GM19397 (cell line): ENCODE results near the gene SLC25A17.
"Not testable (repeated sequence)": the region's sequence is repeated elsewhere in the genome, so short reads cannot be mapped to it uniquely, and the experiment has no call there.

Experiments
- ATAC-seq: cut with Tn5 transposase; IDR thresholded peaks from one replicate; pipeline ENCODE4 v1.9.1; 2021; ENCODE audit warnings: mild to moderate bottlenecking, moderate library complexity; ENCODE audit not compliant: unreplicated experiment

SLC25A17 gene

DNA sequence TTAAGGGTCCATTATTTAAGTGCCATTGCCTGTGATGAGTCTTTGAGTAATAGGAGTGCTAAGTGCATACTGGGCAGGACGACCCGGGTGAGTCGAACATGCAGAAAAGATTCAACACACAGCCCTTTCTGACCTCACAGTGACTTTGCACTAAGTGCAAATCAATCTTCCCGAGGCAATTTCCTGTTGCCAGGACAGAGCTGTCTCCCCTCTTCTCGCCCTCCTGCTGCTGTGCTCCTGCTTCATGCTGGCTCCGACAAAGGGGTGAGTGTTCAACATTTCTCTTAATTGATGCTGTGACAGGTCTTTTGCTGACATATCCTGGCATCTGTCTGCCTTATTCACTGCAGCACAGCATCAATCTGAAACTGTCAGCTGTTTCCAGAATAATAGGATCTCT is 97.9 kb downstream of the SLC25A17 start:
- no peak for ATAC-seq

DNA sequence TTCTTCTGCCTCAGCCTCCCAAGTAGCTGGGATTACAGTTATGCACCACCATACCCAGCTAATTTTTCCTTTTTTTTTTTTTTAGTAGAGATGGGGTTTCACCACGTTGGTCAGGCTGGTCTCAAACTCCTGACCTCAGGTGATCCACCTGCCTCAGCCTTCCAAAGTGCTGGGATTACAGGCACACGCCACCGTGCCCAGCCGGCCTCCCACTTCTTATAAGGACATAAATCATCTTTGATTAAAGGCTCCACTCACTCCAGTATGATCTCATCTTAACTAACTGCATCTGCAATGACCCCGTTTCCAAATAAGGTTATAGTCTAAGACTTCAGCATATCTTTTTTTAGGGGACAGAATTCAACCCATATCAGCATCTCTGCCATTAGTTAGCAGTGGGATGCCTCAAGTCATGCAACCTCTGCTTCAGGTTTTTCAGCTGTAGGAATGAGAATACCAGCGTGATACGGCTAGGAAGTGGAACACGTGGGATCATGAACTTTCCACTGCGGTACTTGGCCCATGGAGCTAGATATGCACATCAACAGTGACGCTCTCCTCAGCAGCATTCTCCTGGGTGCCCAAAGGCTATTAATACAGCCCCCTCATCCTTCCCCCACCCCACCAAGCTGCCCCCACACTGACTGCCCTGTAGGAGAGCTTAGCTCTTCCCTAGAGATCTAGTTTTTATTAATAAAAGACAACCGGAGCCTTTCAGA is 98.4 kb downstream of the SLC25A17 start:
- no peak for ATAC-seq

GRCh38 chr22:40720156-40720537 is 99.0 kb downstream of the SLC25A17 start:
- not testable (repeated sequence) for ATAC-seq
